Measurements from ENCODE around the gene ESPL1.

DNA sequence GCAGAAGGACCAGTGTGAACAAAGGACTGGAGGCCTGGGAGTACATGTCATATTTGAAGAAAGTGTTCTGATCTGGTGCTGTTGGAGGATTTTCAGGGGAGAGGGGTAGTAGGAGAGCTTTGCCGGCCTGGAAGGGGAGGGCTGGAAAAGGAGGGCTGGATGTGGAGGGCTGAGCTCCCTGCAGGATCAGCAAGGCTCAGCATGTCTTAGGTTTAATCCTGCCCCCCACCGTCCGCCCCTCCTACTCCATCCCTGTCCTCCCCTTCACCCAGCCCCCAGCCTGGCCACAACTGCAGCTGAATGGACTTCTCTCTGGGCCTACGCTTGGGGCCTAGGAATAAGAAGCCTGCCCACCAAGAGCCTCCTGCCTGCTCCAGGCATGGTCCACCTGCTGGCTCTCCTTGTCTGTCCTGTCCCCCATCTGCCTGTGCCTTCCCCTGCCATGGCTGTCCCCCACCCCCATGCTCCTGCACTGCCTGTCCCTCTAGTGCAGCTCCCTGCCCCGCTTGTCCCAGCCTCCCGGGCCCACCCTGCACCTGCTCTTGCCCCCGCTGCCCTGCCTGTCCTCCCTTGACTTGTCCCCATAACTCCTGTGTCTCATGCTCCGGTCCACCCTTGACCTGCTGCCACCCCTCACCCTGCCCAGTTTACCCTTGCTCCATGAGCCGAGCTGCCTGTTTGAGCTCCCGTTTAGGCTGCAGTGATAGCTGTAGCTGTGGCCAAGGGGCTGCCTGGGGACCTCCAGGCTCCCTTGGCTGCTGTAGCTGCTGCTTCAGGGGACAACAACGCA, 26.3 kb upstream of the ESPL1 start:
- TF ChIP-seq, protein P1, sequence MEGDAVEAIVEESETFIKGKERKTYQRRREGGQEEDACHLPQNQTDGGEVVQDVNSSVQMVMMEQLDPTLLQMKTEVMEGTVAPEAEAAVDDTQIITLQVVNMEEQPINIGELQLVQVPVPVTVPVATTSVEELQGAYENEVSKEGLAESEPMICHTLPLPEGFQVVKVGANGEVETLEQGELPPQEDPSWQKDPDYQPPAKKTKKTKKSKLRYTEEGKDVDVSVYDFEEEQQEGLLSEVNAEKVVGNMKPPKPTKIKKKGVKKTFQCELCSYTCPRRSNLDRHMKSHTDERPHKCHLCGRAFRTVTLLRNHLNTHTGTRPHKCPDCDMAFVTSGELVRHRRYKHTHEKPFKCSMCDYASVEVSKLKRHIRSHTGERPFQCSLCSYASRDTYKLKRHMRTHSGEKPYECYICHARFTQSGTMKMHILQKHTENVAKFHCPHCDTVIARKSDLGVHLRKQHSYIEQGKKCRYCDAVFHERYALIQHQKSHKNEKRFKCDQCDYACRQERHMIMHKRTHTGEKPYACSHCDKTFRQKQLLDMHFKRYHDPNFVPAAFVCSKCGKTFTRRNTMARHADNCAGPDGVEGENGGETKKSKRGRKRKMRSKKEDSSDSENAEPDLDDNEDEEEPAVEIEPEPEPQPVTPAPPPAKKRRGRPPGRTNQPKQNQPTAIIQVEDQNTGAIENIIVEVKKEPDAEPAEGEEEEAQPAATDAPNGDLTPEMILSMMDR (conservative IDR thresholded peaks at IDR 0.05 in 1 of 2, IDR thresholded peaks at IDR 0.05 in 1 of 2; ENCODE audit: low read depth in 1 of 2, low read length in 2 of 2) = no peak
- TF ChIP-seq EZH2 (IDR thresholded peaks at IDR 0.05; ENCODE audit: low read length, missing control alignments) = no peak

All from fibroblast of lung (primary cell).